LNCaP clone FGC (cell line): ENCODE measurements around the gene RNF6.

Experiments used
- DNase-seq: peaks from one replicate; pipeline ENCODE4 v3.0.0-alpha.2; 2011; ENCODE audit warnings: low read depth
- H3K4me3 ChIP-seq: 2 replicates; pipeline ENCODE4 v1.5.1; 2011; ENCODE audit warnings: mild to moderate bottlenecking, low read depth, low read length, control low read depth
- CTCF ChIP-seq: IDR thresholded peaks from 2 replicates; pipeline ENCODE4 v1.5.1; 2012; ENCODE audit warnings: mild to moderate bottlenecking; ENCODE audit not compliant: control insufficient read depth, insufficient read depth; ENCODE audit errors: extremely low read depth

The RNF6 gene

GRCh38 chr13:26197298-26197697 lies 24.8 kb downstream of the RNF6 start:
- DNase-seq, result no peak
- no peak overlapping the region for H3K4me3 ChIP-seq
- no peak for TF ChIP-seq CTCF

GRCh38 chr13:26186995-26187394 lies 35.1 kb downstream of the RNF6 start:
- H3K4me3 ChIP-seq, result no peak overlapping the region
- no peak for DNase-seq
- TF ChIP-seq CTCF, result no peak

GRCh38 chr13:26186118-26186870 lies 35.8 kb downstream of the RNF6 start:
- H3K4me3 ChIP-seq, result no peak overlapping the region
- DNase-seq, result no peak
- no peak for TF ChIP-seq CTCF

- no peak for TF ChIP-seq CTCF
- no peak overlapping the region for H3K4me3 ChIP-seq
- DNase-seq, result no peak
Measured at GRCh38 chr13:26185720-26186117, 36.4 kb downstream of the RNF6 start.

- no peak overlapping the region for H3K4me3 ChIP-seq
- TF ChIP-seq CTCF, result peak; percentile 90
- no peak for DNase-seq
Measured at GRCh38 chr13:26184791-26185250, 37.3 kb downstream of the RNF6 start.

- DNase-seq, result no peak
- TF ChIP-seq CTCF, result no peak
Measured at GRCh38 chr13:26183416-26183815, 38.7 kb downstream of the RNF6 start.

GRCh38 chr13:26179344-26179743 lies 42.8 kb downstream of the RNF6 start:
- TF ChIP-seq CTCF, result no peak
- no peak for DNase-seq
- no peak overlapping the region for H3K4me3 ChIP-seq

More at GRCh38 chr13:26183416-26183815, 38.7 kb downstream of the RNF6 start:
- H3K4me3 ChIP-seq, result no peak overlapping the region
